C4-2B (cell line): Measurements from ENCODE around the gene ARMC8.

Experiments
- H3K27ac ChIP-seq: fragments of 450-650 bp; 2 replicates; pipeline ENCODE4 v1.5.1; 2017
- CTCF ChIP-seq: fragments of 450-650 bp; conservative IDR thresholded peaks from 2 replicates; pipeline ENCODE4 v1.5.1; 2017; ENCODE audit warnings: mild to moderate bottlenecking
- ZFX ChIP-seq: fragments of 450-650 bp; IDR thresholded peaks from 2 replicates; pipeline ENCODE4 v1.6.1; 2017

Gene ARMC8

GRCh38 chr3:138230525-138230924 lies 43.4 kb downstream of the ARMC8 start:
- TF ChIP-seq ZFX (no peak), CTCF (no peak)
- no peak overlapping the region for H3K27ac ChIP-seq

GRCh38 chr3:138232705-138233364 lies 45.7 kb downstream of the ARMC8 start:
- TF ChIP-seq CTCF = no peak
- no peak for TF ChIP-seq ZFX
- H3K27ac ChIP-seq = no peak overlapping the region

- TF ChIP-seq ZFX = no peak
- no peak for TF ChIP-seq CTCF
- H3K27ac ChIP-seq = no peak overlapping the region
Measured at GRCh38 chr3:138234401-138235179, 47.5 kb downstream of the ARMC8 start.

- H3K27ac ChIP-seq = no peak overlapping the region
- TF ChIP-seq ZFX (no peak), CTCF (no peak)
Measured at GRCh38 chr3:138238711-138239110, 51.6 kb downstream of the ARMC8 start.

- TF ChIP-seq CTCF (no peak), ZFX (no peak)
Measured at GRCh38 chr3:138241061-138241460, 54.0 kb downstream of the ARMC8 start.

GRCh38 chr3:138241676-138242075 lies 54.6 kb downstream of the ARMC8 start:
- H3K27ac ChIP-seq = no peak overlapping the region
- TF ChIP-seq ZFX (no peak), CTCF (no peak)

More at GRCh38 chr3:138241061-138241460, 54.0 kb downstream of the ARMC8 start:
- no peak overlapping the region for H3K27ac ChIP-seq

GRCh38 chr3:138242466-138242865 lies 55.4 kb downstream of the ARMC8 start:
- TF ChIP-seq CTCF (no peak), ZFX (no peak)
- no peak overlapping the region for H3K27ac ChIP-seq
